ENCODE measurements around the gene MLC1.

Gene MLC1

GRCh38 chr22:50112151-50113118, 27.2 kb upstream of the MLC1 start:
- TF ChIP-seq ZNF335 (tag by site-specific recombination; conservative IDR thresholded peaks at IDR 0.05), result 0 out of 2 replicates have a peak, but pooled peaks have one; percentile 25
- TF ChIP-seq ZNF654 (tag by site-specific recombination; IDR thresholded peaks at IDR 0.05; ENCODE audit: low read depth), result no peak
- peak; percentile 30; the same call in 1 of the 2 replicates for TF ChIP-seq OSR2 (tag by site-specific recombination; IDR thresholded peaks at IDR 0.05)
- H3K4me1 ChIP-seq (ENCODE audit: control insufficient read depth, insufficient read depth, low read length), result no peaks in the 10 kb centered on the region
- no peaks in the 10 kb centered on the region for H3K36me3 ChIP-seq (ENCODE audit: control insufficient read depth in 2 of 2, insufficient read depth in 1 of 2, low read length in 2 of 2)
- H3K27ac ChIP-seq (ENCODE audit: extremely low read depth, low read depth, low read length), result no peak overlapping the region
- H3K9me3 ChIP-seq (ENCODE audit: control insufficient read depth, insufficient read depth, low read depth, low read length), result no peaks in the 10 kb centered on the region
- POLR2A ChIA-PET, result no interaction called here
- CTCF ChIA-PET, result interaction anchor here (0.7 to 1.4 kb wide), 5 partner anchors 37 to 182 kb away, joined by 3 to 5 read pairs (median 4); no protein-coding TSS in a partner anchor
- no peak overlapping the region for H3K4me3 ChIP-seq (ENCODE audit: low read depth, low read length)

GRCh38 chr22:50111056-50111455, 25.8 kb upstream of the MLC1 start:
- TF ChIP-seq ZNF629 (tag by site-specific recombination; IDR thresholded peaks at IDR 0.05) (no peak), HOXD13 (CRISPR knock-in tag; IDR thresholded peaks at IDR 0.05; ENCODE audit: borderline replicate concordance) (no peak), ZNF404 (tag by site-specific recombination; IDR thresholded peaks at IDR 0.05) (no peak), HOXC10 (CRISPR knock-in tag; IDR thresholded peaks at IDR 0.05) (no peak), ZNF221 (tag by site-specific recombination; IDR thresholded peaks at IDR 0.05; ENCODE audit: borderline replicate concordance) (no peak), ZNF510 (tag by site-specific recombination; IDR thresholded peaks at IDR 0.05; ENCODE audit: insufficient replicate concordance) (no peak), ZNF777 (tag by site-specific recombination; IDR thresholded peaks at IDR 0.05; ENCODE audit: borderline replicate concordance) (no peak), ZNF302 (tag by site-specific recombination; IDR thresholded peaks at IDR 0.05; ENCODE audit: low read depth) (no peak), ZNF223 (tag by site-specific recombination; IDR thresholded peaks at IDR 0.05) (no peak), ZNF600 (tag by site-specific recombination; IDR thresholded peaks at IDR 0.05) (no peak), ZBTB21 (tag by site-specific recombination; IDR thresholded peaks at IDR 0.05) (no peak), ZNF132 (tag by site-specific recombination; IDR thresholded peaks at IDR 0.05; ENCODE audit: borderline replicate concordance) (no peak), PRDM4 (tag by site-specific recombination; IDR thresholded peaks at IDR 0.05) (no peak), ZBTB20 (tag by site-specific recombination; IDR thresholded peaks at IDR 0.05) (no peak), PRDM6 (tag by site-specific recombination; IDR thresholded peaks at IDR 0.05) (no peak), ZNF157 (tag by site-specific recombination; IDR thresholded peaks at IDR 0.05) (no peak)
- Histone ChIP-seq H3K36me3 (ENCODE audit: control insufficient read depth in 2 of 2, insufficient read depth in 1 of 2, low read length in 2 of 2) (no peaks in the 10 kb centered on the region), H3K4me3 (ENCODE audit: low read depth, low read length) (no peak overlapping the region), H3K27ac (ENCODE audit: extremely low read depth, low read depth, low read length) (no peak overlapping the region), H3K9me3 (ENCODE audit: control insufficient read depth, insufficient read depth, low read depth, low read length) (no peaks in the 10 kb centered on the region), H3K4me1 (ENCODE audit: control insufficient read depth, insufficient read depth, low read length) (no peaks in the 10 kb centered on the region)
- ChIA-PET CTCF (interaction anchor here (1.4 kb wide), 1 partner anchor 80 kb away, joined by 5 read pairs; no protein-coding TSS in a partner anchor), POLR2A (interaction anchor here (0.7 kb wide), 1 partner anchor 33 kb away, joined by 4 read pairs; no protein-coding TSS in a partner anchor)

Data from HEK293 (cell line).